GM23338 (cell line): ENCODE results near the gene CELF4. TPM values are rescaled to one million over a fixed set of nuclear protein-coding genes. Genes with fewer than 3 reads are reported as not detected.

Source experiments
- ATAC-seq: fragments of 200-7000 bp; cut with Tn5 transposase; 3 replicates; pipeline ENCODE4 v1.9.1; 2020
- DNase-seq: peaks from one replicate; pipeline ENCODE4 v3.0.0-alpha.2; 2015; ENCODE audit warnings: low spot score
- H2AFZ ChIP-seq: fragments of 200-600 bp; sonication (generic); 2 replicates; pipeline ENCODE4 v1.8.0; 2016; ENCODE audit warnings: antibody characterized with exemption, mild to moderate bottlenecking, moderate library complexity
- H3F3A ChIP-seq: fragments of 200-600 bp; sonication (generic); replicated peaks from 2 replicates; pipeline ENCODE4 v1.8.0; 2017; ENCODE audit warnings: antibody characterized with exemption, mixed run types, low read depth
- H3K27ac ChIP-seq: fragments of 200-600 bp; sonication (generic); 2 replicates; pipeline ENCODE4 v1.6.1; 2016; ENCODE audit warnings: low read depth
- H3K27me3 ChIP-seq: fragments of 200-600 bp; sonication (generic); 2 replicates; pipeline ENCODE4 v1.8.0; 2016; ENCODE audit warnings: mild to moderate bottlenecking, mixed run types, moderate library complexity; ENCODE audit not compliant: insufficient read depth
- H3K36me3 ChIP-seq: fragments of 200-600 bp; sonication (generic); 2 replicates; pipeline ENCODE4 v1.8.0; 2016; ENCODE audit warnings: mild to moderate bottlenecking; ENCODE audit not compliant: insufficient read depth
- H3K4me1 ChIP-seq: fragments of 200-600 bp; sonication (generic); 2 replicates; pipeline ENCODE4 v1.8.0; 2016; ENCODE audit warnings: mild to moderate bottlenecking, moderate library complexity; ENCODE audit not compliant: insufficient read depth
- H3K4me2 ChIP-seq: fragments of 200-600 bp; sonication (generic); 2 replicates; pipeline ENCODE4 v1.7.1; 2017; ENCODE audit warnings: mixed run types
- H3K4me3 ChIP-seq: fragments of 200-600 bp; sonication (generic); 2 replicates; pipeline ENCODE4 v1.6.1; 2016; ENCODE audit warnings: mixed run types
- H3K79me2 ChIP-seq: fragments of 200-600 bp; sonication (generic); replicated peaks from 2 replicates; pipeline ENCODE4 v1.8.0; 2017; ENCODE audit warnings: mild to moderate bottlenecking; ENCODE audit not compliant: insufficient read depth
- H3K9me2 ChIP-seq: fragments of 200-600 bp; sonication (generic); 2 replicates; pipeline ENCODE4 v1.8.0; 2017; ENCODE audit not compliant: insufficient read depth
- H4K20me1 ChIP-seq: fragments of 200-600 bp; sonication (generic); replicated peaks from 2 replicates; pipeline ENCODE4 v1.8.0; 2017; ENCODE audit warnings: mild to moderate bottlenecking; ENCODE audit not compliant: insufficient read depth
- H3K27ac Mint-ChIP-seq: 2 replicates; pipeline ENCODE4 v1.8.0; 2020; ENCODE audit warnings: inconsistent platforms, mild to moderate bottlenecking, moderate library complexity, mixed read lengths
- H3K27me3 Mint-ChIP-seq: 3 replicates; pipeline ENCODE4 v1.8.0; 2022; ENCODE audit warnings: low read depth, mild to moderate bottlenecking, moderate library complexity, mixed read lengths, inconsistent platforms; ENCODE audit not compliant: insufficient read depth, poor library complexity
- H3K36me3 Mint-ChIP-seq: 3 replicates; pipeline ENCODE4 v1.8.0; 2021; ENCODE audit warnings: low read depth, mild to moderate bottlenecking, inconsistent platforms, moderate library complexity, mixed read lengths
- H3K4me1 Mint-ChIP-seq: 3 replicates; pipeline ENCODE4 v1.8.0; 2020; ENCODE audit warnings: mild to moderate bottlenecking, inconsistent platforms, mixed read lengths
- H3K4me3 Mint-ChIP-seq: 3 replicates; pipeline ENCODE4 v1.8.0; 2021; ENCODE audit warnings: moderate library complexity, mild to moderate bottlenecking, inconsistent platforms, mixed read lengths
- H3K9me3 Mint-ChIP-seq: 3 replicates; pipeline ENCODE4 v1.8.0; 2020; ENCODE audit warnings: moderate library complexity, mild to moderate bottlenecking, inconsistent platforms, mixed read lengths
- EZH2phosphoT487 ChIP-seq: fragments of 200-600 bp; sonication (generic); IDR thresholded peaks from one replicate; pipeline ENCODE4 v1.8.1; 2018; ENCODE audit warnings: antibody characterized with exemption; ENCODE audit not compliant: unreplicated experiment
- NANOG ChIP-seq: IDR thresholded peaks from 2 replicates; pipeline ENCODE4 v1.6.1; 2016; ENCODE audit warnings: antibody characterized with exemption, borderline replicate concordance
- POLR2AphosphoS5 ChIP-seq: IDR thresholded peaks from 2 replicates; pipeline ENCODE4 v1.6.1; 2016; ENCODE audit warnings: antibody characterized with exemption, low read depth
- ZNF114 ChIP-seq: fragments of 250-450 bp; sonication (Bioruptor Pico); IDR thresholded peaks from 2 replicates; pipeline ENCODE4 v1.5.0; 2020; ENCODE audit warnings: mild to moderate bottlenecking, moderate library complexity
- polyA plus RNA-seq: library from polyadenylated mRNA; unstranded; fragments of >200 nt; fragmentation: Nextera tagmentation; extraction: Ambion mirVana; gene quantifications from 2 replicates; pipeline ENCODE4 v1.2.1, GENCODE V29; 2016
- total RNA-seq: library from RNA; depleted of rRNA; stranded (reverse); fragments of >200 nt; shearing (Covaris generic); gene quantifications from 2 replicates; pipeline ENCODE4 v1.2.3, GENCODE V29; 2014
- TF ChIP-seq, protein P1 (sequence below): fragments of 250-450 bp; sonication (Bioruptor Pico); IDR thresholded peaks from 2 replicates; pipeline ENCODE4 v1.5.0; 2020; ENCODE audit warnings: mild to moderate bottlenecking, moderate library complexity
- TF ChIP-seq, protein P2 (sequence below), 2 experiments: fragments of 200-600 bp in 1 of 2; sonication (generic) in 1 of 2; conservative IDR thresholded peaks; 2 replicates each; pipeline versions ENCODE4 v1.5.1 to v1.6.1; 2016 to 2017; ENCODE audit warnings: antibody characterized with exemption in 2 of 2, low read depth in 2 of 2, mild to moderate bottlenecking in 2 of 2, moderate library complexity in 1 of 2

Gene CELF4
- total and polyA plus RNA-seq, 2 experiments from 2014 or later: 2.6 to 6.7 TPM

DNA sequence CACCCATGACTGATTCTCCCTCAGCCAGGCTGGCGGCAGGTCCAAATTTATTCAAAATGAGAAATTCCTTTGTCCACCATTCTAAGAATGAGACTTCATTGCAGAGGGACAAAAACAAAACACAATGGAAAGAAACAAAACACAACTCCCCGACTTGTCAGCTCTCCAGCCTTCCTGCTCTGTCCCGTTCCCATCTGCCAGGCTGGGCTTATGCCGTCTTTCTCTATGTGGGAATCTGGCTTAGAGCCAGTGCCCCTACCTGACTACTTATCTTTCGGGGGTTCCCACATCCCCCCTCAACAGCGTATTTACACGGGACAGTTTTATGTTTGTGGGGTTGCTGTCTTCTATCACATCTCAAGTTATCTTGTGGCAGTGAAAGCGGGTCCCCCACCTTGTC is 13.8 kb downstream of the CELF4 start:
- Histone ChIP-seq H3K9me2 (no peaks in the 10 kb centered on the region), H3K4me3 (no peak overlapping the region), H3K4me1 (peaks cover 13% of the 10 kb centered on the region; the same call in 1 of the 2 replicates), H3K79me2 (no peaks in the 10 kb centered on the region), H2AFZ (no peak overlapping the region), H3F3A (no peaks in the 10 kb centered on the region), H3K4me2 (no peak overlapping the region), H3K27me3 (peaks cover 40% of the 10 kb centered on the region), H4K20me1 (no peaks in the 10 kb centered on the region), H3K36me3 (no peaks in the 10 kb centered on the region), H3K27ac (no peak overlapping the region)
- no peaks in the 10 kb centered on the region for H3K9me3 Mint-ChIP-seq
- H3K4me1 Mint-ChIP-seq: peaks cover 21% of the 10 kb centered on the region
- TF ChIP-seq EZH2phosphoT487 (no peak), POLR2AphosphoS5 (no peak), ZNF114 (no peak), NANOG (no peak)
- TF ChIP-seq, protein P1, sequence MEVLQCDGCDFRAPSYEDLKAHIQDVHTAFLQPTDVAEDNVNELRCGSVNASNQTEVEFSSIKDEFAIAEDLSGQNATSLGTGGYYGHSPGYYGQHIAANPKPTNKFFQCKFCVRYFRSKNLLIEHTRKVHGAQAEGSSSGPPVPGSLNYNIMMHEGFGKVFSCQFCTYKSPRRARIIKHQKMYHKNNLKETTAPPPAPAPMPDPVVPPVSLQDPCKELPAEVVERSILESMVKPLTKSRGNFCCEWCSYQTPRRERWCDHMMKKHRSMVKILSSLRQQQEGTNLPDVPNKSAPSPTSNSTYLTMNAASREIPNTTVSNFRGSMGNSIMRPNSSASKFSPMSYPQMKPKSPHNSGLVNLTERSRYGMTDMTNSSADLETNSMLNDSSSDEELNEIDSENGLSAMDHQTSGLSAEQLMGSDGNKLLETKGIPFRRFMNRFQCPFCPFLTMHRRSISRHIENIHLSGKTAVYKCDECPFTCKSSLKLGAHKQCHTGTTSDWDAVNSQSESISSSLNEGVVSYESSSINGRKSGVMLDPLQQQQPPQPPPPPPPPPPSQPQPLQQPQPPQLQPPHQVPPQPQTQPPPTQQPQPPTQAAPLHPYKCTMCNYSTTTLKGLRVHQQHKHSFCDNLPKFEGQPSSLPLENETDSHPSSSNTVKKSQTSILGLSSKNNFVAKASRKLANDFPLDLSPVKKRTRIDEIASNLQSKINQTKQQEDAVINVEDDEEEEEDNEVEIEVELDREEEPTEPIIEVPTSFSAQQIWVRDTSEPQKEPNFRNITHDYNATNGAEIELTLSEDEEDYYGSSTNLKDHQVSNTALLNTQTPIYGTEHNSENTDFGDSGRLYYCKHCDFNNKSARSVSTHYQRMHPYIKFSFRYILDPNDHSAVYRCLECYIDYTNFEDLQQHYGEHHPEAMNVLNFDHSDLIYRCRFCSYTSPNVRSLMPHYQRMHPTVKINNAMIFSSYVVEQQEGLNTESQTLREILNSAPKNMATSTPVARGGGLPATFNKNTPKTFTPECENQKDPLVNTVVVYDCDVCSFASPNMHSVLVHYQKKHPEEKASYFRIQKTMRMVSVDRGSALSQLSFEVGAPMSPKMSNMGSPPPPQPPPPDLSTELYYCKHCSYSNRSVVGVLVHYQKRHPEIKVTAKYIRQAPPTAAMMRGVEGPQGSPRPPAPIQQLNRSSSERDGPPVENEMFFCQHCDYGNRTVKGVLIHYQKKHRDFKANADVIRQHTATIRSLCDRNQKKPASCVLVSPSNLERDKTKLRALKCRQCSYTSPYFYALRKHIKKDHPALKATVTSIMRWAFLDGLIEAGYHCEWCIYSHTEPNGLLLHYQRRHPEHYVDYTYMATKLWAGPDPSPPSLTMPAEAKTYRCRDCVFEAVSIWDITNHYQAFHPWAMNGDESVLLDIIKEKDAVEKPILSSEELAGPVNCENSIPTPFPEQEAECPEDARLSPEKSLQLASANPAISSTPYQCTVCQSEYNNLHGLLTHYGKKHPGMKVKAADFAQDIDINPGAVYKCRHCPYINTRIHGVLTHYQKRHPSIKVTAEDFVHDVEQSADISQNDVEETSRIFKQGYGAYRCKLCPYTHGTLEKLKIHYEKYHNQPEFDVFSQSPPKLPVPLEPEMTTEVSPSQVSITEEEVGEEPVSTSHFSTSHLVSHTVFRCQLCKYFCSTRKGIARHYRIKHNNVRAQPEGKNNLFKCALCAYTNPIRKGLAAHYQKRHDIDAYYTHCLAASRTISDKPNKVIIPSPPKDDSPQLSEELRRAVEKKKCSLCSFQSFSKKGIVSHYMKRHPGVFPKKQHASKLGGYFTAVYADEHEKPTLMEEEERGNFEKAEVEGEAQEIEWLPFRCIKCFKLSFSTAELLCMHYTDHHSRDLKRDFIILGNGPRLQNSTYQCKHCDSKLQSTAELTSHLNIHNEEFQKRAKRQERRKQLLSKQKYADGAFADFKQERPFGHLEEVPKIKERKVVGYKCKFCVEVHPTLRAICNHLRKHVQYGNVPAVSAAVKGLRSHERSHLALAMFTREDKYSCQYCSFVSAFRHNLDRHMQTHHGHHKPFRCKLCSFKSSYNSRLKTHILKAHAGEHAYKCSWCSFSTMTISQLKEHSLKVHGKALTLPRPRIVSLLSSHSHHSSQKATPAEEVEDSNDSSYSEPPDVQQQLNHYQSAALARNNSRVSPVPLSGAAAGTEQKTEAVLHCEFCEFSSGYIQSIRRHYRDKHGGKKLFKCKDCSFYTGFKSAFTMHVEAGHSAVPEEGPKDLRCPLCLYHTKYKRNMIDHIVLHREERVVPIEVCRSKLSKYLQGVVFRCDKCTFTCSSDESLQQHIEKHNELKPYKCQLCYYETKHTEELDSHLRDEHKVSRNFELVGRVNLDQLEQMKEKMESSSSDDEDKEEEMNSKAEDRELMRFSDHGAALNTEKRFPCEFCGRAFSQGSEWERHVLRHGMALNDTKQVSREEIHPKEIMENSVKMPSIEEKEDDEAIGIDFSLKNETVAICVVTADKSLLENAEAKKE (CRISPR knock-in tag): no peak
- DNase-seq (no peak), ATAC-seq (no peak)
- no peak overlapping the region for H3K27ac Mint-ChIP-seq
- no peaks in the 10 kb centered on the region for H3K36me3 Mint-ChIP-seq
- peaks cover 27% of the 10 kb centered on the region for H3K27me3 Mint-ChIP-seq
- no peak overlapping the region for H3K4me3 Mint-ChIP-seq

DNA sequence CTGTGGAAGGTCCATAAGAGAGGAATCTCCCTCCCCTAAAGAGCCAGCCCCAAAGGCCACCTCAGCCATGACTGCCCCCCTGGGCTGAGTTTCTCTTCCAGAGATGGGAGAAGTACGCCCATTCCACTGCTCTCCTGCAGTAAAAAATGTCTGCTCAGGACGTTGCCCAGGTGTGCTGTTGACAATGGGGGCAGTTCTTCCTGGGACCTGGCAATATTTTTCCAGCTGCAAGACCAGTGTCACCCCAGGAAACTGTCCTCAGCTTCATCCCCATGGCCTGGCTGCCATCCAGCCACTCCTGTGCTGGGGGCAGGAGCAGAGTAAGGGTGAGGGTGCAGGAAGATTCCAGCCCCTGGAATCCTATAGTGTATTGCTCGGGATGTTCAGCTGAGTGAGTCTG is 14.3 kb downstream of the CELF4 start:
- H2AFZ ChIP-seq: no peak overlapping the region
- H4K20me1 ChIP-seq: no peaks in the 10 kb centered on the region
- no peaks in the 10 kb centered on the region for H3F3A ChIP-seq
- H3K27me3 ChIP-seq: peaks cover 34% of the 10 kb centered on the region
- H3K4me3 ChIP-seq: no peak overlapping the region
- no peak overlapping the region for H3K4me3 Mint-ChIP-seq
- peaks cover 13% of the 10 kb centered on the region; the same call in 1 of the 2 replicates for H3K4me1 ChIP-seq
- H3K79me2 ChIP-seq: no peaks in the 10 kb centered on the region
- no peaks in the 10 kb centered on the region for H3K9me3 Mint-ChIP-seq
- no peak overlapping the region for H3K4me2 ChIP-seq
- H3K36me3 Mint-ChIP-seq: no peaks in the 10 kb centered on the region
- H3K27me3 Mint-ChIP-seq: peaks cover 26% of the 10 kb centered on the region
- no peaks in the 10 kb centered on the region for H3K36me3 ChIP-seq
- DNase-seq (no peak), ATAC-seq (no peak)
- H3K4me1 Mint-ChIP-seq: peaks cover 21% of the 10 kb centered on the region
- no peak overlapping the region for H3K27ac Mint-ChIP-seq
- no peak overlapping the region for H3K27ac ChIP-seq
- no peaks in the 10 kb centered on the region for H3K9me2 ChIP-seq
- TF ChIP-seq, protein P2, sequence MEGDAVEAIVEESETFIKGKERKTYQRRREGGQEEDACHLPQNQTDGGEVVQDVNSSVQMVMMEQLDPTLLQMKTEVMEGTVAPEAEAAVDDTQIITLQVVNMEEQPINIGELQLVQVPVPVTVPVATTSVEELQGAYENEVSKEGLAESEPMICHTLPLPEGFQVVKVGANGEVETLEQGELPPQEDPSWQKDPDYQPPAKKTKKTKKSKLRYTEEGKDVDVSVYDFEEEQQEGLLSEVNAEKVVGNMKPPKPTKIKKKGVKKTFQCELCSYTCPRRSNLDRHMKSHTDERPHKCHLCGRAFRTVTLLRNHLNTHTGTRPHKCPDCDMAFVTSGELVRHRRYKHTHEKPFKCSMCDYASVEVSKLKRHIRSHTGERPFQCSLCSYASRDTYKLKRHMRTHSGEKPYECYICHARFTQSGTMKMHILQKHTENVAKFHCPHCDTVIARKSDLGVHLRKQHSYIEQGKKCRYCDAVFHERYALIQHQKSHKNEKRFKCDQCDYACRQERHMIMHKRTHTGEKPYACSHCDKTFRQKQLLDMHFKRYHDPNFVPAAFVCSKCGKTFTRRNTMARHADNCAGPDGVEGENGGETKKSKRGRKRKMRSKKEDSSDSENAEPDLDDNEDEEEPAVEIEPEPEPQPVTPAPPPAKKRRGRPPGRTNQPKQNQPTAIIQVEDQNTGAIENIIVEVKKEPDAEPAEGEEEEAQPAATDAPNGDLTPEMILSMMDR (conservative IDR thresholded peaks at IDR 0.05; ENCODE audit: low read depth in 2 of 2): no peak
